ENCODE measurements around the gene ATP5IF1.

GRCh38 chr1:28229996-28230395 lies 5.9 kb upstream of the ATP5IF1 start:
- no peak for TF ChIP-seq CTCF (conservative IDR thresholded peaks at IDR 0.05)
- TF ChIP-seq EZH2 (IDR thresholded peaks at IDR 0.05; ENCODE audit: low read depth) = no peak
